Measurements from ENCODE around the gene PLEKHO2. TPM values are rescaled to one million over a fixed set of nuclear protein-coding genes. Genes with fewer than 3 reads are reported as not detected.

Gene PLEKHO2
- total and polyA plus RNA-seq, 2 of the 13 experiments (the other 11 are each of a cell fraction or from before 2014, with no cell fraction given) = 3.8 to 4.8 TPM

DNA sequence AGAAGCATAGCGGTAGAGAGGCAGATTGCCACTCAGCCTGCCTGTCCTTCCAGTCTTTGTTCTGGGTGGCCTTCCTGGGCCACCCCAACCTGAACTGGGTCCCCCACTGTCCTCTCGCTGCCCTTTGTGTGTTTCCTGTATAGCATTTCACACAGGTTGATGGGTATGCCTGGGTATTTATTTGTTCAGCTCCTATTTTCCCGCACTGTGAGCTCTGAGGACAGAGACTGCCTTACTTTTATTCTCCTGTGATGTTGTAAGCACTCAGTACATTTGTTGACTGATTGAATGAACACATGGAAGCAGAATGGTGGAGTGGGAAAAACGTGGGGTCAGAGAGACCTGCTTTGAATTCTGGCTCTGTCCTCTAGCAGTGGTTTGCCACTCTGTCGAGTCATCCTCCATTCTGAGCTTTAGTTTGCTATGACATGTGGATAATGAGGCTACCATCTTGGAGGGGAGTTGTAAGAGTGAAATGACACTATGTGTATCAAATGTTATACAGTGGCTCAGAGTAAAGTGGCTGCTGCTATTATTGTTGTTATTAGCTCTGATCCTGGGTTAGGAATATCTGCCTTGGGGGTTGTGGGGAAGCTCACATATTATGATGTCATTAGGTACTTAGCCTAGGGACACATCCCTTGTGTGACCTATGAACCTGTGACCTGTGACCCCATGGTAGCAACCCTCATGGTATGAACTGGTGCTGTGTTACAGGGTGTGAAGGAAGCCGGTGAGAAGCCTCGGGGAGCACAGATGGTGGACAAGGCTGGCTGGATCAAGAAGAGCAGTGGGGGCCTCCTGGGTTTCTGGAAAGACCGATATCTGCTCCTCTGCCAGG is 6.4 kb downstream of the PLEKHO2 start:
- Histone ChIP-seq H3K27ac (ENCODE audit: extremely low read length, insufficient read depth, low read length) (peak overlapping the region; percentile 16), H3K27me3 (ENCODE audit: control insufficient read depth in 1 of 2, insufficient read depth in 2 of 2, low read length in 2 of 2) (no peaks in the 10 kb centered on the region), H3K79me2 (ENCODE audit: insufficient read depth, low read length) (no peaks in the 10 kb centered on the region), H3K4me1 (ENCODE audit: insufficient read depth, low read length) (peaks cover 49% of the 10 kb centered on the region), H3K4me3 (replicated peaks in 1 of 3; ENCODE audit: insufficient read depth in 1 of 3, low read depth in 2 of 3, low read length in 3 of 3) (no peak overlapping the region), H2AFZ (ENCODE audit: low read length) (no peak overlapping the region), H3K9ac (ENCODE audit: insufficient read depth, low read depth, low read length) (no peak overlapping the region), H3K9me3 (ENCODE audit: low read length) (no peaks in the 10 kb centered on the region), H3K4me2 (ENCODE audit: low read depth, low read length) (0 out of 2 replicates have a peak overlapping the region, but pooled peaks have one; percentile 25), H3K36me3 (replicated peaks in 1 of 2; ENCODE audit: control insufficient read depth in 1 of 2, insufficient read depth in 2 of 2, low read length in 2 of 2) (peaks cover 6 to 19% of the 10 kb centered on the region in 2 experiments; a peak in 3 of 5 replicates), H4K20me1 (ENCODE audit: insufficient read depth, low read length) (no peaks in the 10 kb centered on the region)
- 71% methylated on average over 8 of the region's 8 CpGs for WGBS (ENCODE audit: low lambda C conversion rate)
- CTCF ChIA-PET (ENCODE audit: low intra/inter-chr PET ratio, low total read pairs) = no interaction called here
- in situ Hi-C loops (cut with HindIII; ENCODE audit: extremely low pct_ligation_motif_present, low pct_unique_long_range_greater_than_20kb) (no loop called here), intact Hi-C loops (cut with micrococcal nuclease; ENCODE audit: unreplicated experiment) (no loop called here)
- ATAC-seq (peak; percentile 19; the same call in 2 of the 3 replicates), DNase-seq (ENCODE audit: low spot score) (peak; percentile 79), FAIRE-seq (peak; percentile 32)
- BruUV-seq (replicated peaks) = no TSS peak
- TF ChIP-seq, protein P1, sequence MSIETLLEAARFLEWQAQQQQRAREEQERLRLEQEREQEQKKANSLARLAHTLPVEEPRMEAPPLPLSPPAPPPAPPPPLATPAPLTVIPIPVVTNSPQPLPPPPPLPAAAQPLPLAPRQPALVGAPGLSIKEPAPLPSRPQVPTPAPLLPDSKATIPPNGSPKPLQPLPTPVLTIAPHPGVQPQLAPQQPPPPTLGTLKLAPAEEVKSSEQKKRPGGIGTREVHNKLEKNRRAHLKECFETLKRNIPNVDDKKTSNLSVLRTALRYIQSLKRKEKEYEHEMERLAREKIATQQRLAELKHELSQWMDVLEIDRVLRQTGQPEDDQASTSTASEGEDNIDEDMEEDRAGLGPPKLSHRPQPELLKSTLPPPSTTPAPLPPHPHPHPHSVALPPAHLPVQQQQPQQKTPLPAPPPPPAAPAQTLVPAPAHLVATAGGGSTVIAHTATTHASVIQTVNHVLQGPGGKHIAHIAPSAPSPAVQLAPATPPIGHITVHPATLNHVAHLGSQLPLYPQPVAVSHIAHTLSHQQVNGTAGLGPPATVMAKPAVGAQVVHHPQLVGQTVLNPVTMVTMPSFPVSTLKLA (IDR thresholded peaks at IDR 0.05) = 0 out of 2 replicates have a peak, but pooled peaks have one; percentile 5
- TF ChIP-seq NR2F6 (IDR thresholded peaks at IDR 0.05) (peak; percentile 34), NR2F6 (CRISPR knock-in tag; IDR thresholded peaks at IDR 0.05) (no peak), ZNF788 (CRISPR knock-in tag; IDR thresholded peaks at IDR 0.05; ENCODE audit: borderline replicate concordance) (no peak), ZNF850 (CRISPR knock-in tag; conservative IDR thresholded peaks at IDR 0.05) (no peak), ATF7 (IDR thresholded peaks at IDR 0.05) (peak; percentile 73), ATF7 (CRISPR knock-in tag; IDR thresholded peaks at IDR 0.05) (no peak), SAP130 (CRISPR knock-in tag; IDR thresholded peaks at IDR 0.05; ENCODE audit: low read depth) (peak; percentile 48; the same call in 1 of the 2 replicates), KMT2B (CRISPR knock-in tag; IDR thresholded peaks at IDR 0.05) (no peak), NR2C2 (CRISPR knock-in tag; IDR thresholded peaks at IDR 0.05; ENCODE audit: borderline replicate concordance) (peak; percentile 44), RARA (CRISPR knock-in tag; IDR thresholded peaks at IDR 0.05) (peak; percentile 52)
- POLR2A ChIA-PET = no interaction called here
